GM21717 (cell line): ENCODE measurements around the gene NDUFV2.
"Not testable (repeated sequence)": the region's sequence is repeated elsewhere in the genome, so short reads cannot be mapped to it uniquely, and the experiment has no call there.

ENCODE experiments used
- ATAC-seq: cut with Tn5 transposase; IDR thresholded peaks from one replicate; pipeline ENCODE4 v1.9.1; 2021; ENCODE audit warnings: mild to moderate bottlenecking, moderate library complexity; ENCODE audit not compliant: unreplicated experiment

The NDUFV2 gene

GRCh38 chr18:9148203-9148552 lies 45.7 kb downstream of the NDUFV2 start:
- no peak for ATAC-seq

DNA sequence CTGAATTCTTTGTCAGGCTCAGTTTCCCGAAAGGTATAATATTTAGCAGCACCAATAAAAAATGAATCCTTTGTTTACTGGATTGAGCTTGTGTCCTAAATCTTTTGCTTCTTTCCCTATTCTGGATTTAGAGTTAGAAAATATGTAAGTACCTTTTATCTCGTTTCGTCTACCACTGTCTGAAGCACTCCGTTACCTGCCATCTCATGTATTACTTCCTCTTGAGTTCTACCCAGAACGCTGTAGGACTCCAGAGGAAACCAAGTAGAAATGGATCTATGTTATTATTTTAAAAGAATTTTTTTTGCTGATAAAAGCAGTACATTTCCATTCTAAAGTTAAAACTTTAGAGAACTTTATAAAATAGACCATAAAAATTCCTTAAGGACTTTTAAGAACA lies 47.6 kb downstream of the NDUFV2 start:
- ATAC-seq = no peak

- ATAC-seq = no peak
Measured at GRCh38 chr18:9153256-9153655, 50.8 kb downstream of the NDUFV2 start.

- no peak for ATAC-seq
Measured at GRCh38 chr18:9156604-9157249, 54.2 kb downstream of the NDUFV2 start.

DNA sequence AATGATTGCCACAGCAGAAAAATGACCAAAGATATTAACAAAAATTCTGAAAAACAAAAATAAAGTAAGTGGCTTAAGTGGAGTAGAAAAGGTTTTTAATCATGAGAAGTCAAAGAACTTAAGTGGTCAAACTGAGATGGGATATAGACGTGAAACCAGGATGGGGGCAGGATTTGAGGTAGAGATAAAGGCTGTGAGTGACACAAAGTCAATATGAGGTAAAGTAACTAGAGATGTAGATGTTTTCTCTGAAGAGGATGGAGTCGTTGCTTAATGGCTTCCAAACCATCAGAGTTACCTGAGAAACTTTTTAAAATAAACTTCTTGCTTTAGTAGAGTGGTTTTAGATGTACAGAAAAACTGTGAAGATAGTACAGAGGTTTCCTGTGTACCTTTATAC lies 55.3 kb downstream of the NDUFV2 start:
- ATAC-seq = no peak

- ATAC-seq = no peak
Measured at GRCh38 chr18:9160014-9160413, 57.5 kb downstream of the NDUFV2 start.

- ATAC-seq = not testable (repeated sequence)
Measured at GRCh38 chr18:9162663-9163062, 60.2 kb downstream of the NDUFV2 start.

- not testable (repeated sequence) for ATAC-seq
Measured at GRCh38 chr18:9164149-9164548, 61.6 kb downstream of the NDUFV2 start.

GRCh38 chr18:9165883-9166282 lies 63.4 kb downstream of the NDUFV2 start:
- ATAC-seq = not testable (repeated sequence)

GRCh38 chr18:9169515-9169914 lies 67.0 kb downstream of the NDUFV2 start:
- not testable (repeated sequence) for ATAC-seq

GRCh38 chr18:9171919-9172318 lies 69.4 kb downstream of the NDUFV2 start:
- not testable (repeated sequence) for ATAC-seq

- ATAC-seq = no peak
Measured at GRCh38 chr18:9172506-9173127, 70.1 kb downstream of the NDUFV2 start.

DNA sequence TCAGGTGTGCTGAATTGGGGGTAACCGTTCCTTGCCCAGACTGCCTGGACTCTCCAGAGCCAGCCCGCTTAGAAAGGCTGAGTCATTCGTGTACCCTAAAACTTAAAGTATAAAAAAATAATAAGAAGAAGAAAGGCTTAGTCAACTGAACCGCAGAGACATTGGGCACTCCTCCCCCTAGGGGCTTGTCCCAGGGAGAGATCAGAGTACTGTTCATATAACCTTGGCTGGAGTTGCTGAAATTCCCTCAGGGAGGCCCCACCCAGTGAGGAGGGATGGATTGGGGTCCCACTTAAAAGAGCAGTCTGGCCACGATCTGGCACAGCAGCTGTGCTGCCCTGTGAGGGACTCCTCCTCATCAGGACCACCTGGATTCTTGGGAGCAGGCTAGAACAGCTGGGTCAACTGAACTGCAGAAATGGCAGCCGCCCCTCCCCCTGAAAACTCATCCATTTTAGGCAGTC lies 71.3 kb downstream of the NDUFV2 start:
- ATAC-seq = no peak

DNA sequence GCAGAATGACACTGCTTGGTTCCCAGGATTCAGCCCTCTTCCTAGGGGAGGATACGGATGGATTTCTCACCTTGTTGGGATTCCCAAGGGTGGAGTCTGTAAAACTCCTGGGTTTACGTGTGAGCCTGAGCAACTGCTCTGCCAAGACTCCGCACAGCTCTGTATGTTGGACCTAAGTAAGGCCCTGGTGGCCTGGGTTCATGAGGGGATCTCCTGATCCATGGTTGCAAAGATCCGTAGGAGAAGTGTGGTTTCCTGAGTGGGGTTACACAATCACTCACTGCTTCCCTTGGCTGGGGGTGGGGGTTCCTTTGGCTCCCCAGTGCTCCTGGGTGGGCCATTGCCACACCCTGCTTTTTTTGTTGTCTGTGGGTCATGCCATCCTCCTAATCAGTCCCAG lies 71.8 kb downstream of the NDUFV2 start:
- no peak for ATAC-seq

DNA sequence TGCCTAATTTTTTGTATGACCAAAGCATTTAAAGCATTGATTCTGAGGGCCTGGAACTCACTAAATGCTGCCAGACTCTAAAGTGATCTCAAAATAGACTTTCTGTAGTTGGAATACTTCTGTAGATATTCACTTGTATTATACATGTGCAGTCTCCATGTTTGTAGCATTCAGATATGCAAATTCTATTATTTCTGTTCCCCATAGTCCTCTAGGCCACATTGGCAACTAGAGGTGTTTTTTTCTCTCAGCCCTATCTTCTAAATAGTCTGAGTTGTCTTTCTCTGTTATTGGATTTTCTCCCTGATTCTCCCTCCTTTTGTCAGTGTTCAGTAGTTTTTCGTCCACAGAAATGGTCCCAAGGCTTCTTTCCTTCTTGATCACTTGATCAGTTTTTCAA lies 72.6 kb downstream of the NDUFV2 start:
- ATAC-seq = no peak

DNA sequence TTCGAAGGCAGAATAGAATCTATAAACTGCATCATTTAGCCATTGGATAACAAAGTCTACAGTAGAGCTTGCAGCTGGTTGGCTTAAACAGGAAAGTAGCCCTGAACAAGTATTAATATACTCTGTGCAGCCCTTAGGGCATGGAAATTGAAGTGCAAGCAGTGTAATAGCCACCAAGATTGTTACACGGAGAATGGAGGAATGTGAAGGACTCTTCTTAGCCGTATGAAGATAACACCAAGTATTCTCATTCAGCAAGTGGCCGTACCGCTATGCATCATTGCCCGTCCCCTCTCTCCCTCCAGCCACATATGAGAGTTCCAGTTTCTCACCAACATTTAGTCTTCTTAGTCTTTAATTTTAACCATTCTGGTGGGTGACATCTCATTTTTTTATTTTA lies 74.5 kb downstream of the NDUFV2 start:
- no peak for ATAC-seq

GRCh38 chr18:9177466-9177865 lies 75.0 kb downstream of the NDUFV2 start:
- no peak for ATAC-seq

DNA sequence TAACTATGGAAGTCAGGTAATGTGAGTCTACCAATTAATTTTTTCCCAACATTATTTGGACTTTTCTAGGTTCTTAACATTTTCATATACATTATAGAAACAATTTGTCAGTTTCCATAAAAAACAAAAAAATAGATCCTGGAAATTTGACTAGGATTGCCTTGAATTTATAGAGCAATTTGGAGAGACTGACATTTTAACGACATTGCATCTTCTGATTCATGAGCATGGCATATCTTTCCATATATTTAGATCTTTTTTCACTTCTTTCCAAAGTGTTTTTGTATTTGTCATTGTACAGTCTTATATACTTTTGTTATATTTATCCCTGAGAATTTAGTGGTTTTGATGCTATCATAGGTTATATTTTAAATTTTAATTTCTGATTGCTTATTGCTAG lies 76.1 kb downstream of the NDUFV2 start:
- no peak for ATAC-seq

DNA sequence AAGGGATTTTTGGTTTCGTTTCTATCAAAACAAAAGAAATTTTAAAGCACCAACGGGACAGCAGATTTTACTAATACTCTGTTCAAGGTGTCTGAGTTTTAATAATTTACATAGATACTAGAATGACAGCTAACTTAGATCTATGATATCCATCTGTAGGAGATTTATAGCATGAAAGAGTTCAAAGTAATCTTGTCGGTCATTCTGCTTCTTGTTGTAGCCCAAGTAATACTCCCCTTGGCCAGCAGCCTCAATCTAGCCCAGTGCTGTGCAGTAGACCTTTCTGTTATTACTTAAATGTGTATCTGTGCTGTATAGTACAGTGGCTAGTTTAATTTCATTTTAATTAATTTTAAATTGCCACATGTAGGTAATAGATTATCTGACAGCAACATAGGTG lies 78.8 kb downstream of the NDUFV2 start:
- no peak for ATAC-seq

DNA sequence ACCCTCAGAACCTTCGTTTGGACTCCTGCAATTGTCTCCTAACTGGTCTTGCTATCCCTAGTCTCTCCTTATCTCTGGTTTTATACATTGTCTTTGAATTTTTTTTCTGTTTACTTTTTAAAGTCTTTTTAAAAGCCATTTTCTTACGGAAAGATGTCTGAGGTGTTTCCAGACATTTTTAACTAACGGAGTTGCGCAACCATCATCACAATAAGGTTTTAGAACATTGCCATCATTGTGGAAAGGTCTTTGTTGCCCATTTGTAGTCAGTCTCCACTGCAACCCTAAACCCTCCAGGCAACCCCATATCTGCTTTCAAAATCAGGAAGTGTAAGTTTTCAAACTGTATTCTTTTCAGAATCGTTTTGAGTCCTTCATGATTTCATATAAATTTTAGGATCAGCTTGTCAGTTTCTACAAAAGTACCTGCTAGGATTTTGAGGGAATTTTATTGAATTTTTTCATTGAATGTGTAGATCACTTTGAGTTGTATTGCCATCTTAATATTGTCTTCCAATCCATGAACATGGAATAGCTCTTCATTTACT lies 80.4 kb downstream of the NDUFV2 start:
- no peak for ATAC-seq
